IMR-90 (cell line): Measurements from ENCODE around the gene TCF3. TPM values are rescaled to one million over a fixed set of nuclear protein-coding genes. Genes with fewer than 3 reads are reported as not detected.
A peak's percentile ranks its signal among the peaks of the same experiment; 100 is the strongest.

Source experiments
- ATAC-seq: fragments of 200-7000 bp; cut with Tn5 transposase; 2 replicates; pipeline ENCODE4 v1.9.1; 2020; ENCODE audit warnings: low read depth, mild to moderate bottlenecking, moderate library complexity
- BruUV-seq: library from RNA; stranded (reverse); fragments of 400-500 nt; replicated peaks from 2 replicates; lab custom pipeline; 2021; lab: Mats Ljungman, UMichigan
- CTCF ChIA-PET: fragments of 300-600 bp; formaldehyde crosslinking; extraction: SDS; loops from one replicate; lab custom pipeline; 2021; ENCODE audit warnings: antibody characterized with exemption; lab: Yijun Ruan, JAX
- POLR2A ChIA-PET: fragments of 300-600 bp; sonication (Branson Sonifier 250); formaldehyde crosslinking; loops from one replicate; lab custom pipeline; 2022; ENCODE audit warnings: antibody characterized with exemption; ENCODE audit not compliant: unreplicated experiment; lab: Charles Lee
- DNase-seq: peaks from one replicate; pipeline ENCODE4 v3.0.0; 2013
- H2AFZ ChIP-seq: replicated peaks from 2 replicates; pipeline ENCODE3; 2013; ENCODE audit warnings: low read length, mild to moderate bottlenecking; ENCODE audit not compliant: poor library complexity
- H2AK5ac ChIP-seq: 2 replicates; pipeline ENCODE4 v1.6.1; 2013; ENCODE audit warnings: low read depth, low read length, inconsistent platforms
- H2AK9ac ChIP-seq: replicated peaks from 2 replicates; pipeline ENCODE3; 2013; ENCODE audit warnings: mild to moderate bottlenecking, low read depth, low read length, moderate library complexity; ENCODE audit not compliant: poor library complexity
- H2BK120ac ChIP-seq: 2 replicates; pipeline ENCODE4 v1.6.1; 2013; ENCODE audit warnings: low read depth, low read length, inconsistent platforms
- H2BK15ac ChIP-seq: 3 replicates; pipeline ENCODE4 v1.6.1; 2013; ENCODE audit warnings: low read depth, low read length, inconsistent platforms
- H2BK20ac ChIP-seq: 2 replicates; pipeline ENCODE4 v1.6.1; 2013; ENCODE audit warnings: low read depth, mild to moderate bottlenecking, inconsistent platforms, low read length, moderate library complexity
- H2BK5ac ChIP-seq: 2 replicates; pipeline ENCODE4 v1.6.1; 2013; ENCODE audit warnings: mild to moderate bottlenecking, low read depth, low read length, inconsistent platforms; ENCODE audit not compliant: poor library complexity, severe bottlenecking
- H3K14ac ChIP-seq: replicated peaks from 2 replicates; pipeline ENCODE4 v1.6.1; 2013; ENCODE audit warnings: low read depth, low read length, inconsistent platforms
- H3K18ac ChIP-seq: 2 replicates; pipeline ENCODE4 v1.6.1; 2013; ENCODE audit warnings: low read depth, low read length, control low read depth
- H3K23ac ChIP-seq: 2 replicates; pipeline ENCODE4 v1.6.1; 2013; ENCODE audit warnings: low read depth, low read length, inconsistent platforms
- H3K27ac ChIP-seq: 2 replicates; pipeline ENCODE4 v1.5.1; 2013; ENCODE audit warnings: mild to moderate bottlenecking, control low read depth, low read length; ENCODE audit not compliant: insufficient read depth
- H3K27me3 ChIP-seq: 2 replicates; pipeline ENCODE4 v1.6.1; 2013; ENCODE audit warnings: low read length; ENCODE audit not compliant: control insufficient read depth, insufficient read depth
- H3K36me3 ChIP-seq: 2 replicates; pipeline ENCODE4 v1.6.1; 2013; ENCODE audit warnings: low read length, mixed read lengths; ENCODE audit not compliant: control insufficient read depth, insufficient read depth
- H3K4ac ChIP-seq: 2 replicates; pipeline ENCODE4 v1.6.1; 2013; ENCODE audit warnings: low read depth, low read length, inconsistent platforms
- H3K4me1 ChIP-seq: 2 replicates; pipeline ENCODE4 v1.6.1; 2013; ENCODE audit warnings: low read length, mixed read lengths; ENCODE audit not compliant: control insufficient read depth, insufficient read depth
- H3K4me2 ChIP-seq: 2 replicates; pipeline ENCODE4 v1.6.1; 2013; ENCODE audit warnings: low read depth, mild to moderate bottlenecking, control low read depth, low read length, moderate library complexity
- H3K4me3 ChIP-seq: 2 replicates; pipeline ENCODE4 v1.5.1; 2013; ENCODE audit warnings: low read depth, mild to moderate bottlenecking, control low read depth, low read length, moderate library complexity; ENCODE audit not compliant: insufficient read depth
- H3K56ac ChIP-seq: 2 replicates; pipeline ENCODE4 v1.6.1; 2013; ENCODE audit warnings: low read length, inconsistent platforms; ENCODE audit not compliant: insufficient read depth; ENCODE audit errors: extremely low read depth
- H3K79me1 ChIP-seq, 2 experiments: 2 replicates each; pipeline ENCODE4 v1.6.1; 2013; ENCODE audit warnings: low read length in 2 of 2, inconsistent platforms in 1 of 2, low read depth in 1 of 2
- H3K9ac ChIP-seq: 2 replicates; pipeline ENCODE4 v1.6.1; 2013; ENCODE audit warnings: low read depth, low read length, control low read depth
- H3K9me1 ChIP-seq: 2 replicates; pipeline ENCODE4 v1.6.1; 2013; ENCODE audit warnings: low read length, inconsistent platforms; ENCODE audit not compliant: insufficient read depth
- H3K9me3 ChIP-seq: 2 replicates; pipeline ENCODE4 v1.6.1; 2013; ENCODE audit warnings: low read length; ENCODE audit not compliant: control insufficient read depth, insufficient read depth
- H4K20me1 ChIP-seq: 2 replicates; pipeline ENCODE4 v1.6.1; 2013; ENCODE audit warnings: low read length, inconsistent platforms; ENCODE audit not compliant: insufficient read depth
- H4K5ac ChIP-seq: 2 replicates; pipeline ENCODE4 v1.6.1; 2013; ENCODE audit warnings: mild to moderate bottlenecking, low read depth, low read length, control low read depth
- H4K8ac ChIP-seq, 2 experiments: 2 replicates each; pipeline ENCODE4 v1.6.1; 2013; ENCODE audit warnings: low read depth in 2 of 2, low read length in 2 of 2, control low read depth in 1 of 2, inconsistent platforms in 1 of 2
- H4K91ac ChIP-seq: 2 replicates; pipeline ENCODE4 v1.6.1; 2013; ENCODE audit warnings: low read depth, low read length, inconsistent platforms; ENCODE audit not compliant: insufficient read depth
- CTCF ChIP-seq: conservative IDR thresholded peaks from 2 replicates; pipeline ENCODE4 v1.5.1; 2012; ENCODE audit warnings: mild to moderate bottlenecking, low read depth, low read length, improper control_type of control experiment
- RAD21 ChIP-seq: IDR thresholded peaks from 2 replicates; pipeline ENCODE4 v1.6.1; 2012; ENCODE audit warnings: low read length, improper control_type of control experiment
- WGBS, 2 experiments: methylation state at CpG; one replicate each; pipeline versions ENCODE4 v1.1.5 to v1.1.7; 2013; ENCODE audit warnings: missing lambda C conversion rate in 2 of 2; ENCODE audit not compliant: insufficient read length in 1 of 2; ENCODE audit errors: extremely low coverage in 2 of 2; 5-methylcytosine and 5-hydroxymethylcytosine counted together
- dilution Hi-C: fragments of 300-500 bp; cut with HindIII; formaldehyde crosslinking; loops from one replicate; pipeline ENCODE4 v1.14.3; 2018; ENCODE audit warnings: low sequenced_read_pairs; ENCODE audit not compliant: unreplicated experiment
- in situ Hi-C: fragments of 300-500 bp; cut with MboI; formaldehyde crosslinking; loops from 3 replicates; pipeline ENCODE4 v1.14.3; 2019; ENCODE audit warnings: low sequenced_read_pairs, inconsistent platforms, mixed read lengths
- intact Hi-C: fragments of 100-400 bp; cut with micrococcal nuclease; formaldehyde crosslinking; loops from 2 replicates; pipeline ENCODE4 v1.10.0; 2022
- polyA plus RNA-seq, 3 experiments: library from polyadenylated mRNA; depleted of rRNA; stranded (reverse); fragments of >200 nt; gene quantifications; 2 replicates each; pipeline ENCODE4 v1.2.3, GENCODE V29; 2012; ENCODE audit warnings: low replicate concordance in 1 of 3
- total RNA-seq: library from RNA; depleted of rRNA; stranded (reverse); fragments of >200 nt; gene quantifications from 2 replicates; pipeline ENCODE4 v1.2.3, GENCODE V29; 2012

Gene TCF3
- total and polyA plus RNA-seq, 2 of the 4 experiments (the other 2 are of a cell fraction), result 29.9 to 127 TPM

GRCh38 chr19:1601613-1602064, 50.8 kb downstream of the TCF3 start:
- Histone ChIP-seq H3K56ac (no peak overlapping the region), H3K79me1 (peaks cover 6 to 57% of the 10 kb centered on the region in 2 experiments), H3K14ac (no peak overlapping the region), H2AFZ (no peak overlapping the region), H3K27ac (no peak overlapping the region), H3K4me3 (no peak overlapping the region), H2BK20ac (no peak overlapping the region), H2BK15ac (no peak overlapping the region), H4K8ac (no peak overlapping the region), H3K9me1 (0 out of 2 replicates have a peak, but pooled peaks cover 5% of the 10 kb centered on the region), H4K20me1 (peaks cover 47% of the 10 kb centered on the region), H2AK9ac (no peak overlapping the region), H3K36me3 (peaks cover 29% of the 10 kb centered on the region), H3K9me3 (no peaks in the 10 kb centered on the region), H3K4ac (no peak overlapping the region), H3K18ac (no peak overlapping the region), H2AK5ac (no peak overlapping the region), H4K5ac (no peak overlapping the region), H3K4me2 (no peak overlapping the region), H2BK5ac (no peak overlapping the region), H2BK120ac (no peak overlapping the region), H3K4me1 (peaks cover 2% of the 10 kb centered on the region; the same call in 1 of the 2 replicates), H4K91ac (no peak overlapping the region), H3K23ac (no peak overlapping the region), H3K27me3 (no peaks in the 10 kb centered on the region), H3K9ac (no peak overlapping the region)
- BruUV-seq, result no TSS peak
- 100% methylated on average over 1 of the region's 14 CpGs; no CpG with 5 or more reads in 1 of the 2 experiments for WGBS, 2 experiments
- intact Hi-C loops (loop anchor here (10.0 kb wide), 1 partner anchor 193 kb away; no protein-coding TSS in a partner anchor), dilution Hi-C loops (no loop called here), in situ Hi-C loops (no loop called here)
- DNase-seq (no peak), ATAC-seq (no peak)
- TF ChIP-seq RAD21, result no peak
- TF ChIP-seq CTCF, result 0 out of 2 replicates have a peak, but pooled peaks have one; percentile 4
- ChIA-PET POLR2A (no interaction called here), CTCF (no interaction called here)
